ENCODE results near the gene ECHDC3. TPM values are rescaled to one million over a fixed set of nuclear protein-coding genes. Genes with fewer than 3 reads are reported as not detected.

Gene ECHDC3
- total and polyA plus RNA-seq, 2 of the 8 experiments (the other 6 are each of a cell fraction or from before 2014, with no cell fraction given), result 15.6 to 19.9 TPM

GRCh38 chr10:11700539-11700938 is 41.6 kb upstream of the ECHDC3 start (continued):
- no peak for TF ChIP-seq RNF2 (IDR thresholded peaks at IDR 0.05; ENCODE audit: borderline replicate concordance, low read depth, low read length, missing control alignments, poor library complexity, severe bottlenecking)
- TF ChIP-seq EP300 (IDR thresholded peaks at IDR 0.05; ENCODE audit: borderline replicate concordance in 1 of 2, low read depth in 2 of 2, low read length in 2 of 2), result no peak
- TF ChIP-seq RBBP5 (IDR thresholded peaks at IDR 0.05; ENCODE audit: borderline replicate concordance, low read depth, low read length), result no peak

Data from H1 (cell line).